DMS 273 (cell line): Measurements from ENCODE around the gene NUPR1.
A peak's percentile ranks its signal among the peaks of the same experiment; 100 is the strongest.
"Not testable (repeated sequence)": the region's sequence is repeated elsewhere in the genome, so short reads cannot be mapped to it uniquely, and the experiment has no call there.

ENCODE experiments used
- DNase-seq: peaks from one replicate; lab custom pipeline; 2025; ENCODE audit not compliant: unreplicated experiment; lab: John Stamatoyannopoulos, UW

Gene NUPR1

DNA sequence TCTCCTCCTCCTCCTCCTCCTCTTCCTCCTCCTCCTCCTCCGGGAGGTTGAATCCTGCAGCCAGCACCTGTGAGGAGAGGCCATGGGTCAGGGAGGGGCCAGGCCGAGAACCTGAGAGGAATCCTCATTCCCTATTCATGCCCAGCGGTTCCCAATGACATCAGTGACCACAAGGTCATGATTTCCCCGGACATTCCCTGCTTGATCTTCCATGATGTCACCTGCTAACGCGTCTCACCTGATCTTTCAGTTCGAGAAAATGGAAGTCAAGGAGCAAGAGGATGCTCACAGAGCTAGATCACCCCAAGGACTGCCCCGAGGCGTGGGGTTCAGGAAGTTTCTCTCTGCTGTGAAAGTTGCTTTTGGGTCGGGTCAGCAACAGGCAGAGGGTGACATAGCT lies 38.9 kb downstream of the NUPR1 start:
- DNase-seq, result no peak

DNA sequence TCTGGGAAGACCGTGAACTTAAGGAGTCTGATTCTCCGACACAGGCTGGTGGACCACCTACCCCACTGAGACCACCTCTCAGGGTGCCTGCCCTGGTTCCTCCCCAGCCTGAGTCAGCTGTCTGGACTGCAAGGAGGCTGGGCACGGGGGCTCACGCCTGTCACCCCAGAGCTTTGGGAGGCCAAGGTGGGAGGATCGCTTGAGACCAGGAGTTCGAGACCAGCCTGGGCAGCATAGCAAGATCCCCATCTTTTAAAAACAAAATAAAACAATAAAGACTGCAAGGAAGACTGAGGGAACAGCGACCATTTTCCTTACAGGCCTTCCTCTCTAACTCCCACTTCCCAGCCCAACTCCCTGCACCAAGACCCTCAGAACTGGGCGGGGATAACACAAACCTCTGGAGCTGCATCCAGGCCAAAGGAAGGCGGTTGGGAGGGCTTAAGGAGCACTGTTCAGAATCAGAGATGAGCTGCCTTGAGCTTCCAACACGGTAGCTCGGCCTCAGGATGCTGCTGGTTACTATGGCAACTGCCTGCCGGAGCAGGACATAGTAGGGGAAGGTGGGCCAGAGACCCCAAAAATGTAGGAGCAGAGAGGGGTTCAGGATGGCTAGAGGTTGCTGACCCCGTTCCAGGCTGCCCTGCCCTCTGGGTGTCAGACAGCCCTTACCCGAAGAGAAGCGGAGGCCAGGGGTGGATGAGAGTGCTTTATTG lies 40.0 kb downstream of the NUPR1 start:
- DNase-seq, result no peak

- no peak for DNase-seq
Observed at GRCh38 chr16:28497861-28498599, 40.7 kb downstream of the NUPR1 start.

DNA sequence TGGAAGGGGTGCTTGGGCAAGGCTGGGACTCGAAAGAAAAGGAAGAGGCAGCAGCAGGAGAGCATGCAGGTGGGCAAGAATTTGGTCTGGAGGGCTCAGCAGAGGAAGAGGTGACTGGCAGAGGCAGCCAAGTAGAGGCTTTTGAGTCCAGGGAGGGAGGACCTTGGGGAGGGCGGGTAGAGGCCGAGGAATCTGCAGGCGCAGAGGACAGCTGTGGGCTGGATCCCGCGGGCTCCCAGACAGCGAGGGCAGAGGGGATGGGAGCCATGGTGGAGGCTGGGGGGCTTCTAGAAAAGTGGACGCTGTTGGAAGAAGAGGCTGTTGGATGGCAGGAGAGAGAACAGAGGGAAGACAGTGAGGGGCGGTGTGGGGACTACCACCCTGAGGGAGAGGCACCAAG lies 41.4 kb downstream of the NUPR1 start:
- DNase-seq, result no peak

DNA sequence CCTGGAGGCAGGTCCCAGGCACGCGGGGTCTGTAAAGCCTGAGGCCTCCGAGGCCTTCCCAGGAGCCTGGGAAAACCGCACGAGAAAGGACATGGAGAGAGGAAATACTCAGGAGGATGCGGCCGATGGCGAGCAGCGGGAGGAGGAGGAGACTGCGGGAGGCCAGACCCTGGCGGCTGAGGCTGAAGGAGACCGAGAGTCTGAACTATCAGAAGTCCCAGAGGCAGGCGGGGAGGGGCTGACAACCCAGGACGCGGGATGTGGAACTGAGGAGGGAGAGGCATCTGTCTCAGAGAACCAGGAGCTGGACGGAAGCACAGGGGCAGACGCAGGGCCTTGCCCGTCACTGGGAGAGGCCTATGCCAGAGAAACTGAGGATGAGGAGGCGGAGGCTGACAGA lies 41.9 kb downstream of the NUPR1 start:
- no peak for DNase-seq

- DNase-seq, result no peak
Observed at GRCh38 chr16:28495795-28496749, 42.7 kb downstream of the NUPR1 start.

- no peak for DNase-seq
Observed at GRCh38 chr16:28495098-28495793, 43.5 kb downstream of the NUPR1 start.

DNA sequence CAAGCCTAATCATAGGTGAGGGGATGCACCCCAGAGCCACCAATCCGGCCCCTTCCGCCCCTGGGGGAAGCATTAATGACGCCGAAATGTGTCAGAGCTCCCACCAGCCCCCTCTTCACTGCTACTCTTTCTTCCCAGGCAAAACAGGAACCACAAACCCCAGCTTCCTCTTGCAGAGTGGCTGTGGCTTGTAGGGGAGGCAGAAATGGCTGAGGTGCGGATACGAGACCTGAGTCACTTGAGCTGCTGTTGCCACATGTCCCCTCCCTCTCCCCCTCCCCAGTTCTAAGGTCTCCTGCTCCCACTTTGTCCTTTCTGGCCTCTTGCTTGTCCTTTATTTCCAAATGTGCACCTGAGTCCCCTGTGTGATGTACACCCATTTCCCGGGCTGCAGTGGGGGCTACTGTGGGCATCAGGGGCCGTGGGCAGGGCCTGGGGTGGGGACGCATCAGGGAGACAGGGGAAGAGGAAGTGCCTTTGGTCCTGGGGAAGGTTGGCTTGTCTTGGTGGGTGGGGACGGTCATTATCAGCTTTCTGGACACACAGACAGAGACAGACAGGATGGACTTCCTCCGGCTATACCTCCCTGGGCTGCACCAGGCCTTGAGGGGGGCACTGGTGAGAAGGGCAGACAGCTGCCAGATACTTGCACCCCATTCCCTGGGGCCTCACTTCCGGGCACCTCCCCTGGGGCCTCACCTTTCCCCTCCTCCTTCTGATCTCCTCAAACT lies 44.5 kb downstream of the NUPR1 start, which contains the start of gene APOBR:
APOBR (plus strand) TSS at position 523 of the 731 bp plus-strand sequence; CDS start at position 562, 39 bp downstream.
- no peak for DNase-seq

GRCh38 chr16:28492511-28492910 lies 46.3 kb downstream of the NUPR1 start:
- DNase-seq, result no peak

DNA sequence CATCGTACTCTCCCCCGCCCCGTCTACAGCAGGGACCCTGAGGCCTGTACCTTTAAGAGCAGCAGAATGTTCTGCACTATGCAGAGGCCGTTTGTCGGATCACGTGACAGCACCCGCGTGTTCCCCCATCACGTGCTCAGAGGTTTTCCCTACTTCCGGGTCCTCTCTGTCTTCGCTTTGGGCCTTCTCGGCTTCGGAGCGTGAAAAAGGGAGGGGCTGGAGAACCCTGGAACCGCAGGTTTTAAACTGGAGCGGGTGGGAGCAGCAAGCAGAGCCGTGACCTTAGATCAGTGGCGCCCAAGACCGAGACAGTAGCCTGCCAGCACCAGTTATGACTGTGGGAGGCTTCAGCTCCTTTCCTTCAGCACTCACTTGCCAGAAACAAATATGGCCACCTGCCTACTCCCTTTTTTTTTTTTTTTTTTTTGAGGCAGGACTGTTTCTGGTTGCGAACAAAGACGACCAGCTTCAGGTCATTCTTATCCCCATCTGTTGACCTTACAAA lies 46.8 kb downstream of the NUPR1 start, which contains the start of gene CLN3:
CLN3 (minus strand) TSS at position 105 of the 505 bp plus-strand sequence. CDS start 315 bp downstream, outside the sequence.
- peak; percentile 96 for DNase-seq

GRCh38 chr16:28491230-28491969 lies 47.4 kb downstream of the NUPR1 start:
- peak; percentile 51 for DNase-seq

GRCh38 chr16:28486266-28486665 lies 52.5 kb downstream of the NUPR1 start:
- no peak for DNase-seq

DNA sequence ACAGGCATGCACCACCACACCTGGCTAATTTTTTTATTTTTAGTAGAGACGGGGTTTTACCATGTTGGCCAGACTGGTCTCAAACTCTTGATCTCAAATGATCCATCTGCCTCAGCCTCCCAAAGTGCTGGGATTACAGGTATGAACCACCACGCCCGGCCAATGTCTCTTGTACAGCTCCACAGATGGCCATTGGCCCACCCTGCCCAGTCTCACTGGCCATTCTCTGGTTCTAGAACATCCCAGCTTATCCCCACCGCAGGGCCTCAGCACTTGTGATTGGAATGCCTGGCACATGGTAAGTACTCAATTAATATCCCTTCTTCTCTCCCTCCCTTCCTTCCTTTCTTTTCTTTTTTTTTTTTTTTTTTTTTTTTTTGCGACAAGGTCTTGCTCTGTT lies 55.4 kb downstream of the NUPR1 start:
- DNase-seq, result not testable (repeated sequence)
